Activated effector memory CD4-positive, alpha-beta T cell treated with Interleukin-2 at 50 U/mL for 16 hours (primary cell): ENCODE results near the gene FAM81A.
"Not testable (repeated sequence)": the region's sequence is repeated elsewhere in the genome, so short reads cannot be mapped to it uniquely, and the experiment has no call there.

ENCODE experiments used
- DNase-seq: peaks from one replicate; pipeline ENCODE4 v3.0.0-alpha.2; 2020

Gene FAM81A

GRCh38 chr15:59437817-59438624 is at the start of gene FAM81A:
Gene FAM81A (plus strand): TSS chr15:59438186. CDS start chr15:59458627, 20,441 bp downstream.
- DNase-seq: no peak

GRCh38 chr15:59388670-59389069 is 49.3 kb upstream of the FAM81A start:
- no peak for DNase-seq

DNA sequence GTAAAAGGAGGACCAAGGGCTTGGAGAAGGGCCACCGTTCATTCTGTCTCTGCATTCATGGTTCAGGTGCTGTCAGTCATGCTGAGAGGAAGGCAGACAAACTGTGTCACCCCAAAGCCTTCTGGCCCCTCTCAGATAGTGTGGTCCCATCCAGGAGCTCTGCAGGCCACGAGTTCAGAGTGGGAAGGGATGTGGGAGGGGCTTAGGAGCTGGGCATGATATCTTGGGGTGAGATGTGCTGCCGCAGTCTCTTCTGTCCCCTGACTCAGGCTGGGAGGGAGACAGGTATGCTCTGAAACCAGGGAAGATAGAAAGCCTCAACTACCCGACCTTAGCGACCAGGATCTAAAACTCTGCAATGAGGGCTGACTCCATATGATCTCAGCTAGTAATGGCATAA is 45.7 kb upstream of the FAM81A start:
- no peak for DNase-seq

- DNase-seq: no peak
Measured at GRCh38 chr15:59394166-59394661, 43.8 kb upstream of the FAM81A start.

- DNase-seq: no peak
Measured at GRCh38 chr15:59396211-59396610, 41.8 kb upstream of the FAM81A start.

- no peak for DNase-seq
Measured at GRCh38 chr15:59396679-59397078, 41.3 kb upstream of the FAM81A start.

GRCh38 chr15:59398220-59398619 is 39.8 kb upstream of the FAM81A start:
- DNase-seq: no peak

DNA sequence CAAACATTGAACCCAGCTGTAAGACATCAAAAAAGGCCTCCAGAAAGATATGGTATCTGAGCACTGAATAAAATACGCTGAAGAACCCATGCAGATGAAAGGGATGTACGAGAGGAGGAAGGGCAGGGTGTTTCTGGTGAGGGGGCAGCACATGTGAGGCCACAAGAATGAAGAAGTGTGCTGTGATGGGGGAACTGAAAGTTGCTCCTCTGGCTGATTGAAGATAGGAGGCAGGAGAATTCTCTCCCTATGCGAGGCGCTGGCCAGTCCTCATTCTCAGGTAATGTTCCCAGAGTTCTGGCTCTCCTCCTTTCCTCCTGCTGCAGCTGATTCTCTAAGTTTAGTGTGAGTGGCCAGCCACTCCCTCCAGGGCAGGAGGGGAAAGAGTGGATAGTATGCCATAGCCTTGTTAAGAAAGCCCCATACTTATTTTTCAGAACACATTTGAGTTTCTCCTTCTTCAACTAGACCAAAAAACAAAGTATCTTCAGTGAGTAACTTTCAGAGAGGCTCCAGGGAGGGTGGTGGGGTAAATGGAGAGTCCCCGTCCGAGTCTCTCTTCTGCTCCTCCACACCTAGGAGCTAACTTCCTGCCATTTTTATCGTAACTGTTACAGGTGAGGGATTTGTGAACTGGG is 38.4 kb upstream of the FAM81A start:
- no peak for DNase-seq

DNA sequence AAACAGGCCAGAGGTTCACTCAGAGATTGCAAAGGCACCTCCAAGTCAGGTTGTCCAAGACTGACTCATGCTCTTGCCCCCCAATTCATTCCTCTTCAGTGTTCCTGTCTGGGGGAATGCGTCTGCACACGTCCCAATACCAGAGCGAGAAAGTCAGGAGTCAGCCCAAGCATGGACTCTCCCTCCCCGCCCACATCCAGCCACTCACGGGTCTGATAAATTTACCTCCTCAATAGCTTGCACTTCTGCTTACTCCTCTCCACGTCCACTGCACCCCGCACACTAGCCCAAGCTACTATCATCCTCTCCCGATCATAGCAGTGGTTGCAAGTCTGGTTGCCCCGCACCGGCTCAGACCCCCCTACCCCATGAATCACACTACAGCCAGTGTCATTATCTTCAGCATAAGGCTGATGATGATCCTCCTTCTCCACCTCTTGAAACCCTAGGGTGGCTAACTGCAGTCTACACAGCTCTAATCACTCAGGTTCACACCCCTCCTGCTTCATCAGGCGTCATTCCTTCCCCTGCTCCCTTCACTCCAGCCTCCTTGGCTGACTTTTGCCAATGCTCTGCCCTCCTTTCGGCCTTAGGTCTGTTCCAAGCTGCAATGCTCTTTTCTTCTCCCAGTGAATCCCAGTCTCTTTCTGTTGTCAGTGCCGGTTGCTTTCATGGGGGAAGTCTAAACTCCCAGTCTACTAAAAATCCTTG is 37.7 kb upstream of the FAM81A start:
- DNase-seq: no peak

- not testable (repeated sequence) for DNase-seq
Measured at GRCh38 chr15:59401051-59401823, 36.7 kb upstream of the FAM81A start.

- DNase-seq: no peak
Measured at GRCh38 chr15:59401824-59402569, 36.0 kb upstream of the FAM81A start.

- DNase-seq: no peak
Measured at GRCh38 chr15:59405079-59405478, 32.9 kb upstream of the FAM81A start.

DNA sequence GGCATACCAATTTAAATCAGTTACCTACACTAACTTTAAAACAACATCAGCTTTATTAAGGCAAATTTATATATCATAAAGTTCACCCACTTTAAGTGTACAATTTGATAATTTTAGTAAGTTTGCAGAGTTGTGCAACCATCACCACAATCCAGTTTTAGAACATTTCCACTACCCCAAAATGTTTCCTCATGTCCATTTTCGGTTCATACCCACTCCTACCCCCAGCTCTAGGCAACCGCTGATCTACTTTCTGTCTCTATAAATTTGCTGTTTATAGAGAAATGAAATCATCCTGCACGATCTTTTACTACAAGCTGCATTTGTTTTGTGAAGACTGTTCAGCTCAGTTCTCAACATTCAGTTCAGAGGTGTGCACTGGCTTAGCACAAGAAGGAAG is 31.5 kb upstream of the FAM81A start:
- DNase-seq: no peak

GRCh38 chr15:59407946-59408345 is 30.0 kb upstream of the FAM81A start:
- no peak for DNase-seq

- DNase-seq: no peak
Measured at GRCh38 chr15:59410391-59410896, 27.5 kb upstream of the FAM81A start.

GRCh38 chr15:59413577-59413976 is 24.4 kb upstream of the FAM81A start:
- no peak for DNase-seq

DNA sequence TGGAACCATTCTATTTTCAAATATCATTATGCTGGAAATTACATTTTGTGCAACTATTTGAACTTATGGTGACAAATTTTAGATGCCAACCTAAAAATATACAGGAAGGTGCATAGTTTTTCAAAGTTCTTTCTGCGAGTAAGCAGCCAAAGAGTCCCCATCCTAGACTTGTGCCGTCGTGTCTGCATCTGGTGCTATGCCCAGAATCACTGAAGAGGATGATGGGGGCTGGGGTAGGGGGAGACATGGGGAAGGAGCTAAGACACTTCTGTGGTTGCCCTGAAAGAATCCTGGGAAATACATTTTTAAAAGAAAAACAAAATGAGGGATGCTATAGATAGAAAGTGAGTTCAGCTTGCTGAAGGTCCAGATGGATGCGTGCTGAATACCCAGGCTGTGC is 21.2 kb upstream of the FAM81A start:
- DNase-seq: no peak

DNA sequence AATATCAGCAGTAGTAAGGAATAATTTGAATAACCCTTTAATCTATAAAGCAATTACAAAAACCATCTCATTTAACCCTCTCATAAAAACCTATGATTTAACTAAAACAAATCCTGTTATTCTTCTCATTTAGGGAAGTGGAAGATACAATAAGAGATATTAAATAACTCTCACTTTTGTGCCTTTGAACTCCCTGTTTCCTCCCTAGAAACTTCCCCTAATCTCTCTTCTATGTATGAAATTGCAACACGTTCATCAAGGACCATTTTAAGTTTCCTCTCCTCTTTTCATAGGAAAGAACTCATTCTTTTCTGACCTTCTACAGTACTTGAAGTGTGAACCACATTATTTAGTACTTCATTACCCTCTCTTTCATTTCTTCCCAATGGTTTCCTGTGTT is 18.8 kb upstream of the FAM81A start:
- DNase-seq: no peak

DNA sequence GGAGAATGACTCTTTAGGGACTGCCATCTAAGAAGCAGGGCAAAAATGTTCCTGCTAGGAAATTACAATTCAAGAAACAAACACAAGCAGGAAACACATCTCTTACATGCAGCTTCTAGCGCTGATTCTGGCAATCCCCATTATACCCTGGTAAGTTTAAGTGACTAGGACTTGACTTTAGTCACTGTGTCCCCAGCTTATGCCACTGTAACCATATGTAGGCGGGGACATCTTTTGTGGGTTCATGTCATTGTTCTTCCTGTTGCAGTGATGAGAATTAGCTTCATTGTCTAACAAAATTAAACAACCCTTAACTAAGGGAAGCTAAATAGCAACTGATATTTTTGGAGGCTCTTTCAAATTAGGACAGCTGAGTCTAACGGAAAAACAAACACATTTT is 17.9 kb upstream of the FAM81A start:
- no peak for DNase-seq

- DNase-seq: no peak
Measured at GRCh38 chr15:59420986-59421618, 16.9 kb upstream of the FAM81A start.

GRCh38 chr15:59424616-59425015 is 13.4 kb upstream of the FAM81A start:
- DNase-seq: no peak
